Right lung (tissue), 5 donors: ENCODE measurements around the gene LSR. TPM values are rescaled to one million over a fixed set of nuclear protein-coding genes. Genes with fewer than 3 reads are reported as not detected.

Experiments
- DNase-seq, 2 donors: peaks; one replicate each; pipeline ENCODE4 v3.0.0-alpha.2; 2013
- polyA plus RNA-seq, 5 donors: library from polyadenylated mRNA; unstranded; fragments of 120-200 nt; gene quantifications; one replicate each; pipeline versions ENCODE4 v1.2.1 to v1.2.3, GENCODE V29; 2013; ENCODE audit warnings: inconsistent platforms in 1 of 5, low replicate concordance in 1 of 5; ENCODE audit not compliant: insufficient read length in 5 of 5, insufficient read depth in 1 of 5

LSR gene
- polyA plus RNA-seq, 5 donors, result 43.5 to 76.2 (median 54.3) TPM

- no peak for DNase-seq
Observed at GRCh38 chr19:35298561-35298972, 49.8 kb downstream of the LSR start.

- DNase-seq, result no peak
Observed at GRCh38 chr19:35299523-35300338, 50.9 kb downstream of the LSR start.

- DNase-seq, result no peak
Observed at GRCh38 chr19:35300339-35300649, 51.5 kb downstream of the LSR start.

- DNase-seq, result no peak
Observed at GRCh38 chr19:35301961-35302360, 53.2 kb downstream of the LSR start.

- DNase-seq, result no peak
Observed at GRCh38 chr19:35302446-35302845, 53.6 kb downstream of the LSR start.

GRCh38 chr19:35303357-35303915 is 54.6 kb downstream of the LSR start:
- no peak for DNase-seq

GRCh38 chr19:35304036-35304435 is 55.2 kb downstream of the LSR start:
- no peak for DNase-seq

GRCh38 chr19:35305181-35305580 is 56.4 kb downstream of the LSR start:
- no peak for DNase-seq

GRCh38 chr19:35306473-35307246 is 57.9 kb downstream of the LSR start:
- DNase-seq, result no peak

- no peak for DNase-seq
Observed at GRCh38 chr19:35307931-35308330, 59.1 kb downstream of the LSR start.

- DNase-seq, result no peak
Observed at GRCh38 chr19:35308910-35309309, 60.1 kb downstream of the LSR start.

- peak; percentile 69 to 73 for DNase-seq
Observed at GRCh38 chr19:35309481-35310279, 60.9 kb downstream of the LSR start.

- DNase-seq, result no peak
Observed at GRCh38 chr19:35310331-35310730, 61.5 kb downstream of the LSR start.

- DNase-seq, result no peak
Observed at GRCh38 chr19:35310811-35311465, 62.1 kb downstream of the LSR start.

- no peak for DNase-seq
Observed at GRCh38 chr19:35311901-35312665, 63.3 kb downstream of the LSR start.

- no peak for DNase-seq
Observed at GRCh38 chr19:35313587-35313986, 64.8 kb downstream of the LSR start.

- no peak for DNase-seq
Observed at GRCh38 chr19:35314031-35314430, 65.2 kb downstream of the LSR start.

GRCh38 chr19:35314858-35315470 is 66.2 kb downstream of the LSR start:
- DNase-seq, result no peak

GRCh38 chr19:35315883-35316282 is 67.1 kb downstream of the LSR start:
- no peak for DNase-seq

- no peak for DNase-seq
Observed at GRCh38 chr19:35316560-35316959, 67.8 kb downstream of the LSR start.
